Measurements from ENCODE around the gene PRPF8.

The PRPF8 gene

GRCh38 chr17:1627182-1627981, 57.3 kb downstream of the PRPF8 start:
- peak overlapping the region; percentile 38 for H3K14ac ChIP-seq (ENCODE audit: low read length)
- H3K4me3 ChIP-seq (ENCODE audit: low read depth, low read length): peak overlapping the region; percentile 70
- H4K12ac ChIP-seq (ENCODE audit: low read depth, low read length): no peak overlapping the region
- H2BK120ac ChIP-seq (ENCODE audit: insufficient read depth, low read length, poor library complexity): no peak overlapping the region
- H3K23ac ChIP-seq (ENCODE audit: low read length): no peak overlapping the region
- peak in 1 of 2 donors; percentile 10 for DNase-seq
- no peak overlapping the region for H3K4ac ChIP-seq (ENCODE audit: low read depth, low read length)
- peak overlapping the region; percentile 56 for H3K18ac ChIP-seq (ENCODE audit: low read length)
- peaks cover 19% of the 10 kb centered on the region for H3K79me1 ChIP-seq (ENCODE audit: low read length)
- peaks cover 3% of the 10 kb centered on the region for H3K79me2 ChIP-seq (ENCODE audit: control insufficient read depth, insufficient read depth, low read length, poor library complexity)
- H4K8ac ChIP-seq (ENCODE audit: low read depth, low read length): peak overlapping the region; percentile 34
- peaks cover 6 to 14% of the 10 kb centered on the region in 2 experiments for H3K4me1 ChIP-seq (ENCODE audit: control insufficient read depth in 1 of 2, insufficient read depth in 2 of 2, low read length in 2 of 2)
- H2AFZ ChIP-seq (ENCODE audit: insufficient read depth, low read length, poor library complexity): peak overlapping the region; percentile 50
- no peak overlapping the region for H3K27ac ChIP-seq (ENCODE audit: low read depth, low read length)
- H3K4me2 ChIP-seq (ENCODE audit: low read length): peak overlapping the region; percentile 99
- no CpG with 5 or more reads among the region's 39 CpGs for WGBS (ENCODE audit: extremely low coverage, insufficient coverage, insufficient read length)
- H3K9me3 ChIP-seq (ENCODE audit: insufficient read depth, low read depth, low read length): peaks cover 2% of the 10 kb centered on the region
- H3K36me3 ChIP-seq (ENCODE audit: control insufficient read depth in 1 of 2, insufficient read depth in 2 of 2, low read length in 2 of 2): peaks cover 0 to 7% of the 10 kb centered on the region in 2 experiments
- H2BK12ac ChIP-seq (ENCODE audit: low read length): no peak overlapping the region
- H4K91ac ChIP-seq (ENCODE audit: low read depth, low read length): peak overlapping the region; percentile 81
- H3K9ac ChIP-seq (ENCODE audit: low read length): peak overlapping the region; percentile 4
- no peak overlapping the region for H2AK5ac ChIP-seq (ENCODE audit: low read length)
- no peak overlapping the region for H2BK5ac ChIP-seq (ENCODE audit: low read depth, low read length, poor library complexity)
- no peaks in the 10 kb centered on the region for H3K27me3 ChIP-seq (ENCODE audit: insufficient read depth, low read length)

DNA sequence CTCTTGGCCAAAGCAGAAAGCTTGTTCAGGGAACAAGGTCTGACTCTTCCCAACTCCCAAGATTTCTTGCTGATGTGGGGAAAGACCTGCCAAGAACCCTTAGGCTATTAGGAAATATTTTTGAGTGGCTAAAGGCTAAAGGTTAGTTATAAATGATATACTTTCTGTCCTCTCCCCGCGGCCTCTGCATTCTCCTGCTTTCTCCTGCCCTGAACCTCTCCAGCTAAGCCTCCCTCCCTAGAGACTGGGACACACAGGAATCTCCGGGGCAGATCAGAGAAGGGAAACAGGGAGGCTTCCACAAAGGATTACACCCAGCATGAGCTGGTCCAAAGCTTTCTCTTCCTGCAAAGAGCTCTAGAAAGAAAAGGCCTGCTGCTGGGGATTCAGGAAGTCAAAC, 58.3 kb downstream of the PRPF8 start:
- no peak overlapping the region for H3K4me3 ChIP-seq (ENCODE audit: low read depth, low read length)
- H3K4ac ChIP-seq (ENCODE audit: low read depth, low read length): no peak overlapping the region
- peaks cover 0 to 7% of the 10 kb centered on the region in 2 experiments for H3K36me3 ChIP-seq (ENCODE audit: control insufficient read depth in 1 of 2, insufficient read depth in 2 of 2, low read length in 2 of 2)
- no peak overlapping the region for H4K12ac ChIP-seq (ENCODE audit: low read depth, low read length)
- no CpG with 5 or more reads among the region's 3 CpGs for WGBS (ENCODE audit: extremely low coverage, insufficient coverage, insufficient read length)
- no peak overlapping the region for H4K8ac ChIP-seq (ENCODE audit: low read depth, low read length)
- H3K79me1 ChIP-seq (ENCODE audit: low read length): peaks cover 22% of the 10 kb centered on the region
- H4K91ac ChIP-seq (ENCODE audit: low read depth, low read length): peak overlapping the region; percentile 0
- peak in 1 of 2 donors; percentile 55 for DNase-seq
- no peak overlapping the region for H2AFZ ChIP-seq (ENCODE audit: insufficient read depth, low read length, poor library complexity)
- H2BK12ac ChIP-seq (ENCODE audit: low read length): no peak overlapping the region
- no peak overlapping the region for H3K18ac ChIP-seq (ENCODE audit: low read length)
- no peak overlapping the region for H3K9ac ChIP-seq (ENCODE audit: low read length)
- H3K14ac ChIP-seq (ENCODE audit: low read length): no peak overlapping the region
- H2BK5ac ChIP-seq (ENCODE audit: low read depth, low read length, poor library complexity): peak overlapping the region; percentile 3
- no peak overlapping the region for H2AK5ac ChIP-seq (ENCODE audit: low read length)
- H3K23ac ChIP-seq (ENCODE audit: low read length): no peak overlapping the region
- H2BK120ac ChIP-seq (ENCODE audit: insufficient read depth, low read length, poor library complexity): no peak overlapping the region
- H3K4me2 ChIP-seq (ENCODE audit: low read length): no peak overlapping the region
- H3K79me2 ChIP-seq (ENCODE audit: control insufficient read depth, insufficient read depth, low read length, poor library complexity): peaks cover 3% of the 10 kb centered on the region
- peaks cover 9 to 18% of the 10 kb centered on the region in 2 experiments for H3K4me1 ChIP-seq (ENCODE audit: control insufficient read depth in 1 of 2, insufficient read depth in 2 of 2, low read length in 2 of 2)
- H3K9me3 ChIP-seq (ENCODE audit: insufficient read depth, low read depth, low read length): peaks cover 2% of the 10 kb centered on the region
- H3K27me3 ChIP-seq (ENCODE audit: insufficient read depth, low read length): no peaks in the 10 kb centered on the region
- H3K27ac ChIP-seq (ENCODE audit: low read depth, low read length): peak overlapping the region; percentile 43

GRCh38 chr17:1625581-1625980, 59.1 kb downstream of the PRPF8 start:
- Histone ChIP-seq H3K79me1 (ENCODE audit: low read length) (peaks cover 29% of the 10 kb centered on the region), H3K4me3 (ENCODE audit: low read depth, low read length) (no peak overlapping the region), H3K27ac (ENCODE audit: low read depth, low read length) (no peak overlapping the region), H3K4ac (ENCODE audit: low read depth, low read length) (no peak overlapping the region), H4K91ac (ENCODE audit: low read depth, low read length) (no peak overlapping the region), H4K12ac (ENCODE audit: low read depth, low read length) (no peak overlapping the region), H3K14ac (ENCODE audit: low read length) (no peak overlapping the region), H3K4me1 (ENCODE audit: control insufficient read depth in 1 of 2, insufficient read depth in 2 of 2, low read length in 2 of 2) (peaks cover 16 to 25% of the 10 kb centered on the region in 2 experiments), H2BK5ac (ENCODE audit: low read depth, low read length, poor library complexity) (no peak overlapping the region), H3K79me2 (ENCODE audit: control insufficient read depth, insufficient read depth, low read length, poor library complexity) (peaks cover 8% of the 10 kb centered on the region), H2BK12ac (ENCODE audit: low read length) (no peak overlapping the region), H3K4me2 (ENCODE audit: low read length) (no peak overlapping the region), H3K9me3 (ENCODE audit: insufficient read depth, low read depth, low read length) (peaks cover 2% of the 10 kb centered on the region), H2AK5ac (ENCODE audit: low read length) (no peak overlapping the region), H3K18ac (ENCODE audit: low read length) (no peak overlapping the region), H3K36me3 (ENCODE audit: control insufficient read depth in 1 of 2, insufficient read depth in 2 of 2, low read length in 2 of 2) (peaks cover 0 to 7% of the 10 kb centered on the region in 2 experiments), H2AFZ (ENCODE audit: insufficient read depth, low read length, poor library complexity) (no peak overlapping the region), H3K23ac (ENCODE audit: low read length) (no peak overlapping the region), H4K8ac (ENCODE audit: low read depth, low read length) (peak overlapping the region; percentile 22), H3K9ac (ENCODE audit: low read length) (no peak overlapping the region), H2BK120ac (ENCODE audit: insufficient read depth, low read length, poor library complexity) (no peak overlapping the region), H3K27me3 (ENCODE audit: insufficient read depth, low read length) (no peaks in the 10 kb centered on the region)
- DNase-seq: no peak
- no CpG with 5 or more reads among the region's 6 CpGs for WGBS (ENCODE audit: extremely low coverage, insufficient coverage, insufficient read length)

DNA sequence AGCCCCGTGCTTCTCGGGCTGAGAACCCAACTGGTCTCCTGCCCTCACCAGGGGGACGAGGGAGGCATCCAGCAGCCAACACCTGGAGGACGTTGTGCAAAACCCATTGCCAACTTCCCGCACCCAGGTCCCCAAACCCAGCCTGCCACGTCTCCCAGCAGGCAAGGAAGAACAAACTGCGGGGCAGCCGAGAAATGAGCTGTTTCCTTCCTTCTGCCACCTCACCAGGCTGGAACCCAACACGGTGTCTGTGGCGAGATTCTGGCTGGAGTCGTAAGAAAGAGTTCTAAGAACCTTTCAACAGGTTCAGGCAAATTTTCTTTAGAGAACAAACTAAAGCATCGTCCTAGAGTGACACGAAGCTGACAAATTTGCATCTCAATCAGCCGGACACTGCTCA, 59.6 kb downstream of the PRPF8 start:
- H3K79me1 ChIP-seq (ENCODE audit: low read length): peaks cover 29% of the 10 kb centered on the region
- H2AK5ac ChIP-seq (ENCODE audit: low read length): no peak overlapping the region
- no peak overlapping the region for H3K27ac ChIP-seq (ENCODE audit: low read depth, low read length)
- WGBS (ENCODE audit: extremely low coverage, insufficient coverage, insufficient read length): no CpG with 5 or more reads among the region's 14 CpGs
- no peak overlapping the region for H2BK12ac ChIP-seq (ENCODE audit: low read length)
- no peak overlapping the region for H2BK120ac ChIP-seq (ENCODE audit: insufficient read depth, low read length, poor library complexity)
- no peak overlapping the region for H3K14ac ChIP-seq (ENCODE audit: low read length)
- peaks cover 0 to 7% of the 10 kb centered on the region in 2 experiments for H3K36me3 ChIP-seq (ENCODE audit: control insufficient read depth in 1 of 2, insufficient read depth in 2 of 2, low read length in 2 of 2)
- H3K9me3 ChIP-seq (ENCODE audit: insufficient read depth, low read depth, low read length): peaks cover 2% of the 10 kb centered on the region
- H2AFZ ChIP-seq (ENCODE audit: insufficient read depth, low read length, poor library complexity): no peak overlapping the region
- DNase-seq: no peak
- no peak overlapping the region for H3K23ac ChIP-seq (ENCODE audit: low read length)
- H3K4me1 ChIP-seq (ENCODE audit: control insufficient read depth in 1 of 2, insufficient read depth in 2 of 2, low read length in 2 of 2): peaks cover 16 to 25% of the 10 kb centered on the region in 2 experiments
- H3K4ac ChIP-seq (ENCODE audit: low read depth, low read length): no peak overlapping the region
- H3K4me2 ChIP-seq (ENCODE audit: low read length): no peak overlapping the region
- H4K8ac ChIP-seq (ENCODE audit: low read depth, low read length): no peak overlapping the region
- H3K18ac ChIP-seq (ENCODE audit: low read length): peak overlapping the region; percentile 4
- H4K12ac ChIP-seq (ENCODE audit: low read depth, low read length): no peak overlapping the region
- H3K4me3 ChIP-seq (ENCODE audit: low read depth, low read length): no peak overlapping the region
- H2BK5ac ChIP-seq (ENCODE audit: low read depth, low read length, poor library complexity): no peak overlapping the region
- H4K91ac ChIP-seq (ENCODE audit: low read depth, low read length): no peak overlapping the region
- H3K9ac ChIP-seq (ENCODE audit: low read length): no peak overlapping the region
- H3K79me2 ChIP-seq (ENCODE audit: control insufficient read depth, insufficient read depth, low read length, poor library complexity): peaks cover 8% of the 10 kb centered on the region
- H3K27me3 ChIP-seq (ENCODE audit: insufficient read depth, low read length): no peaks in the 10 kb centered on the region

Measured in trophoblast cell (in vitro differentiated cells and primary cell).